DND-41 (cell line): ENCODE results near the gene CFAP65.

Experiments used
- ATAC-seq: fragments of 200-7000 bp; cut with Tn5 transposase; 3 replicates; pipeline ENCODE4 v1.9.1; 2021; ENCODE audit warnings: low read depth; ENCODE audit not compliant: insufficient read depth
- DNase-seq: peaks from one replicate; pipeline ENCODE4 v3.0.0-alpha.2; 2020
- H2AFZ ChIP-seq: 2 replicates; pipeline ENCODE4 v1.6.0; 2012; ENCODE audit warnings: low read depth, low read length
- H3K27ac ChIP-seq: 2 replicates; pipeline ENCODE4 v1.5.1; 2012; ENCODE audit warnings: low read length, inconsistent platforms
- H3K27me3 ChIP-seq: fragments of 200-600 bp; sonication (generic); 2 replicates; pipeline ENCODE4 v1.6.0; 2012; ENCODE audit warnings: low read length, mild to moderate bottlenecking, inconsistent platforms; ENCODE audit not compliant: insufficient read depth, poor library complexity
- H3K36me3 ChIP-seq: 2 replicates; pipeline ENCODE4 v1.5.1; 2012; ENCODE audit warnings: low read length, inconsistent platforms; ENCODE audit not compliant: insufficient read depth
- H3K4me1 ChIP-seq: 2 replicates; pipeline ENCODE4 v1.5.1; 2012; ENCODE audit warnings: mild to moderate bottlenecking, low read length; ENCODE audit not compliant: insufficient read depth
- H3K4me2 ChIP-seq: 2 replicates; pipeline ENCODE4 v1.6.0; 2012; ENCODE audit warnings: mild to moderate bottlenecking, moderate library complexity, low read length, inconsistent platforms; ENCODE audit not compliant: insufficient read depth
- H3K4me3 ChIP-seq, 2 experiments: fragments of 200-600 bp in 1 of 2; shearing (Covaris generic) in 1 of 2; 2 replicates each; pipeline ENCODE4 v1.5.1; 2012 to 2016; ENCODE audit warnings: inconsistent platforms in 2 of 2, low read length in 2 of 2, mild to moderate bottlenecking in 2 of 2, low read depth in 1 of 2, moderate library complexity in 1 of 2
- H3K79me2 ChIP-seq: 2 replicates; pipeline ENCODE4 v1.6.0; 2012; ENCODE audit warnings: low read length, inconsistent platforms; ENCODE audit not compliant: insufficient read depth
- H3K9ac ChIP-seq: 2 replicates; pipeline ENCODE4 v1.6.0; 2012; ENCODE audit warnings: low read depth, mild to moderate bottlenecking, inconsistent platforms, low read length, moderate library complexity
- H3K9me3 ChIP-seq: 2 replicates; pipeline ENCODE4 v1.5.1; 2012; ENCODE audit warnings: low read length, moderate library complexity, mild to moderate bottlenecking, inconsistent platforms; ENCODE audit not compliant: insufficient read depth, severe bottlenecking
- H4K20me1 ChIP-seq: 2 replicates; pipeline ENCODE4 v1.6.0; 2012; ENCODE audit warnings: low read length; ENCODE audit not compliant: insufficient read depth
- CTCF ChIP-seq: IDR thresholded peaks from 2 replicates; pipeline ENCODE4 v1.5.1; 2012; ENCODE audit warnings: borderline replicate concordance, low read length, moderate library complexity, mild to moderate bottlenecking; ENCODE audit not compliant: poor library complexity, severe bottlenecking; ENCODE audit errors: extremely low read depth
- EZH2 ChIP-seq: IDR thresholded peaks from 3 replicates; pipeline ENCODE4 v1.6.1; 2012; ENCODE audit warnings: borderline replicate concordance, low read depth, mild to moderate bottlenecking, moderate library complexity, low read length, inconsistent platforms; ENCODE audit not compliant: severe bottlenecking

Gene CFAP65

DNA sequence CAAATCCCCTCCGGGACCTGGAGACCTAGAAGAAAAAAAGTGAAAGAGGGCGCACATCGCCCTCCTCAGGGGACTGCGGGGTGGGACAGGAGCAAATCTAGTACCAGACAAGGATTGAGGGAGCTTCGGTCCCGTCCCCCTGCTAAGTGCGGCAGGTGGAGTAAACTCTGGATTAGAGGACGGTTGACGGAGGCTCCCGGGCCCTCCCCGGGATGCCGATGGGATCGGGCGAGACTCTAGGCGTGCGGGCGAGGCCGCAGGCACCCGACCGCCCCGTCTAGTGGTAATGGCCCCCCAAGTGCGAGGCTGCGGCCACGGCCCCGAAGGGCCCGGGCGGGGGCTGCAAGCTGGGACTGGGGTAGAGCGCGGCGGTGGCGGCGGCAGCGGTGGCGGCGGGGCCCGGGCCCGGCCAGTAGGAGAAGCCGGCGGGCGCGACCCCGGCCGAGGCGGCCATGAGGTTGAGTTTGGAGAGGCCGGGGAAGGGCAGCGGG, 59.9 kb downstream of the CFAP65 start:
- Histone ChIP-seq H2AFZ (no peak overlapping the region), H3K4me1 (peaks cover 8% of the 10 kb centered on the region), H3K9me3 (no peaks in the 10 kb centered on the region), H3K4me2 (no peak overlapping the region), H4K20me1 (peaks cover 20% of the 10 kb centered on the region), H3K4me3 (no peak overlapping the region), H3K36me3 (no peaks in the 10 kb centered on the region), H3K9ac (no peak overlapping the region), H3K27me3 (peaks cover 38% of the 10 kb centered on the region), H3K27ac (no peak overlapping the region), H3K79me2 (no peaks in the 10 kb centered on the region)
- no peak for TF ChIP-seq EZH2
- TF ChIP-seq CTCF = peak; percentile 10
- DNase-seq (no peak), ATAC-seq (no peak)

- H3K4me3 ChIP-seq = no peak overlapping the region
- H3K4me2 ChIP-seq = no peak overlapping the region
- H3K4me1 ChIP-seq = peaks cover 8% of the 10 kb centered on the region
- H2AFZ ChIP-seq = no peak overlapping the region
- ATAC-seq = no peak
- H3K36me3 ChIP-seq = no peaks in the 10 kb centered on the region
- no peaks in the 10 kb centered on the region for H3K9me3 ChIP-seq
- no peak for TF ChIP-seq EZH2
- TF ChIP-seq CTCF = no peak
- no peak overlapping the region for H3K27ac ChIP-seq
- DNase-seq = no peak
- no peaks in the 10 kb centered on the region for H3K79me2 ChIP-seq
- peaks cover 33% of the 10 kb centered on the region for H3K27me3 ChIP-seq
- H3K9ac ChIP-seq = no peak overlapping the region
- peaks cover 18% of the 10 kb centered on the region for H4K20me1 ChIP-seq
These were observed 60.5 kb downstream of the CFAP65 start for GRCh38 chr2:218980735-218981389.

- H3K79me2 ChIP-seq = no peaks in the 10 kb centered on the region
- H3K4me2 ChIP-seq = peak overlapping the region; percentile 77
- peaks cover 8% of the 10 kb centered on the region for H3K4me1 ChIP-seq
- H2AFZ ChIP-seq = peak overlapping the region; percentile 72
- H3K9me3 ChIP-seq = no peaks in the 10 kb centered on the region
- H3K36me3 ChIP-seq = no peaks in the 10 kb centered on the region
- H3K27ac ChIP-seq = no peak overlapping the region
- DNase-seq = peak; percentile 82
- peaks cover 25% of the 10 kb centered on the region for H3K27me3 ChIP-seq
- H4K20me1 ChIP-seq = peaks cover 14% of the 10 kb centered on the region
- peak; percentile 98 for ATAC-seq
- peak overlapping the region in 1 of 2 experiments; percentile 48; a peak in 1 of 4 replicates for H3K4me3 ChIP-seq
- H3K9ac ChIP-seq = no peak overlapping the region
- TF ChIP-seq CTCF = peak; percentile 94
- no peak for TF ChIP-seq EZH2
These were observed 61.2 kb downstream of the CFAP65 start for GRCh38 chr2:218979846-218980734.
